PC-9 (cell line): ENCODE measurements around the gene KDELR1.

Experiments used
- EZH2 ChIP-seq: fragments of 200-600 bp; sonication (generic); IDR thresholded peaks from 2 replicates; pipeline ENCODE4 v1.8.0; 2017; ENCODE audit warnings: antibody characterized with exemption, low read depth
- TF ChIP-seq, protein P1 (sequence below): fragments of 200-600 bp; sonication (generic); conservative IDR thresholded peaks from 2 replicates; pipeline ENCODE4 v1.6.1; 2017; ENCODE audit warnings: mixed run types, antibody characterized with exemption, mild to moderate bottlenecking, moderate library complexity

DNA sequence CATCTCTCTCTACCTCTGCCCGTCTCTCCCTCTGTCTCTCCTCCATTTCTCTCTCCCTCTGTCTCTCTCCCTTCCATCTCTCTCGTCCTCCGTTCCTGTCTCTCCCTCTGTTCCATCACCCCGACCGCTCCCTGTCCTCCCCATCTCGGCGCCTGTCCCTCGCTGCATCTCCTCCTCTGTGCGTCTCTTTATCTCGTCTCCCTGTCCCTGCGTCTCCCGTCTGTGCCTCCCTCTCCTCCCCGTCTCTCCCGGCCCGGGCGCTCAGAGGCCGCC lies 6.7 kb upstream of the KDELR1 start:
- TF ChIP-seq, protein P1, sequence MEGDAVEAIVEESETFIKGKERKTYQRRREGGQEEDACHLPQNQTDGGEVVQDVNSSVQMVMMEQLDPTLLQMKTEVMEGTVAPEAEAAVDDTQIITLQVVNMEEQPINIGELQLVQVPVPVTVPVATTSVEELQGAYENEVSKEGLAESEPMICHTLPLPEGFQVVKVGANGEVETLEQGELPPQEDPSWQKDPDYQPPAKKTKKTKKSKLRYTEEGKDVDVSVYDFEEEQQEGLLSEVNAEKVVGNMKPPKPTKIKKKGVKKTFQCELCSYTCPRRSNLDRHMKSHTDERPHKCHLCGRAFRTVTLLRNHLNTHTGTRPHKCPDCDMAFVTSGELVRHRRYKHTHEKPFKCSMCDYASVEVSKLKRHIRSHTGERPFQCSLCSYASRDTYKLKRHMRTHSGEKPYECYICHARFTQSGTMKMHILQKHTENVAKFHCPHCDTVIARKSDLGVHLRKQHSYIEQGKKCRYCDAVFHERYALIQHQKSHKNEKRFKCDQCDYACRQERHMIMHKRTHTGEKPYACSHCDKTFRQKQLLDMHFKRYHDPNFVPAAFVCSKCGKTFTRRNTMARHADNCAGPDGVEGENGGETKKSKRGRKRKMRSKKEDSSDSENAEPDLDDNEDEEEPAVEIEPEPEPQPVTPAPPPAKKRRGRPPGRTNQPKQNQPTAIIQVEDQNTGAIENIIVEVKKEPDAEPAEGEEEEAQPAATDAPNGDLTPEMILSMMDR = no peak
- no peak for TF ChIP-seq EZH2
